ENCODE data around the gene DCAF6. TPM values are rescaled to one million over a fixed set of nuclear protein-coding genes. Genes with fewer than 3 reads are reported as not detected.
A peak's percentile ranks its signal among the peaks of the same experiment; 100 is the strongest.

DCAF6 gene
- total RNA-seq, 4 donors from 2014 or later = 38.2 to 90.3 (median 54.8) TPM

- no peak overlapping the region for H3K4me3 ChIP-seq
- H3K9me3 ChIP-seq = no peaks in the 10 kb centered on the region
- H3K4me1 ChIP-seq = peaks cover 25% of the 10 kb centered on the region
- TF ChIP-seq POLR2AphosphoS5 (IDR thresholded peaks at IDR 0.05) = no peak
- TF ChIP-seq, protein P1, sequence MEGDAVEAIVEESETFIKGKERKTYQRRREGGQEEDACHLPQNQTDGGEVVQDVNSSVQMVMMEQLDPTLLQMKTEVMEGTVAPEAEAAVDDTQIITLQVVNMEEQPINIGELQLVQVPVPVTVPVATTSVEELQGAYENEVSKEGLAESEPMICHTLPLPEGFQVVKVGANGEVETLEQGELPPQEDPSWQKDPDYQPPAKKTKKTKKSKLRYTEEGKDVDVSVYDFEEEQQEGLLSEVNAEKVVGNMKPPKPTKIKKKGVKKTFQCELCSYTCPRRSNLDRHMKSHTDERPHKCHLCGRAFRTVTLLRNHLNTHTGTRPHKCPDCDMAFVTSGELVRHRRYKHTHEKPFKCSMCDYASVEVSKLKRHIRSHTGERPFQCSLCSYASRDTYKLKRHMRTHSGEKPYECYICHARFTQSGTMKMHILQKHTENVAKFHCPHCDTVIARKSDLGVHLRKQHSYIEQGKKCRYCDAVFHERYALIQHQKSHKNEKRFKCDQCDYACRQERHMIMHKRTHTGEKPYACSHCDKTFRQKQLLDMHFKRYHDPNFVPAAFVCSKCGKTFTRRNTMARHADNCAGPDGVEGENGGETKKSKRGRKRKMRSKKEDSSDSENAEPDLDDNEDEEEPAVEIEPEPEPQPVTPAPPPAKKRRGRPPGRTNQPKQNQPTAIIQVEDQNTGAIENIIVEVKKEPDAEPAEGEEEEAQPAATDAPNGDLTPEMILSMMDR (IDR thresholded peaks at IDR 0.05) = peak; percentile 37 to 90
- H3K27ac ChIP-seq = peak overlapping the region; percentile 61
- 56% methylated on average over 8 of the region's 8 CpGs for WGBS
- no peak for DNase-seq (ENCODE audit: low spot score in 2 of 2)
- peaks cover 21% of the 10 kb centered on the region for H3K36me3 ChIP-seq
- no peaks in the 10 kb centered on the region for H3K27me3 ChIP-seq
Observed at GRCh38 chr1:168082008-168082876, 145.8 kb downstream of the DCAF6 start.

GRCh38 chr1:168083456-168084325 lies 147.2 kb downstream of the DCAF6 start:
- H3K4me3 ChIP-seq = no peak overlapping the region
- peaks cover 7% of the 10 kb centered on the region for H3K36me3 ChIP-seq
- H3K9me3 ChIP-seq = no peaks in the 10 kb centered on the region
- WGBS = 92% methylated on average over 7 of the region's 7 CpGs
- TF ChIP-seq, protein P1 (IDR thresholded peaks at IDR 0.05) = no peak
- TF ChIP-seq POLR2A (IDR thresholded peaks at IDR 0.05) (no peak), POLR2AphosphoS5 (IDR thresholded peaks at IDR 0.05) (no peak), EP300 (IDR thresholded peaks at IDR 0.05) (no peak)
- H3K27ac ChIP-seq = no peak overlapping the region
- H3K27me3 ChIP-seq = no peaks in the 10 kb centered on the region
- peaks cover 25% of the 10 kb centered on the region for H3K4me1 ChIP-seq
- no peak for DNase-seq (ENCODE audit: low spot score in 2 of 2)

- Histone ChIP-seq H3K4me3 (peak overlapping the region; percentile 7), H3K9me3 (no peaks in the 10 kb centered on the region), H3K27me3 (no peaks in the 10 kb centered on the region), H3K36me3 (peaks cover 8% of the 10 kb centered on the region), H3K27ac (peak overlapping the region; percentile 48), H3K4me1 (peaks cover 28% of the 10 kb centered on the region)
- no peak for DNase-seq (ENCODE audit: low spot score in 2 of 2)
- TF ChIP-seq POLR2A (IDR thresholded peaks at IDR 0.05) = no peak
- TF ChIP-seq, protein P1 (IDR thresholded peaks at IDR 0.05) = peak; percentile 48 to 87
- 49% methylated on average over 13 of the region's 13 CpGs for WGBS
Observed at GRCh38 chr1:168084396-168085231, 148.1 kb downstream of the DCAF6 start.

DNA sequence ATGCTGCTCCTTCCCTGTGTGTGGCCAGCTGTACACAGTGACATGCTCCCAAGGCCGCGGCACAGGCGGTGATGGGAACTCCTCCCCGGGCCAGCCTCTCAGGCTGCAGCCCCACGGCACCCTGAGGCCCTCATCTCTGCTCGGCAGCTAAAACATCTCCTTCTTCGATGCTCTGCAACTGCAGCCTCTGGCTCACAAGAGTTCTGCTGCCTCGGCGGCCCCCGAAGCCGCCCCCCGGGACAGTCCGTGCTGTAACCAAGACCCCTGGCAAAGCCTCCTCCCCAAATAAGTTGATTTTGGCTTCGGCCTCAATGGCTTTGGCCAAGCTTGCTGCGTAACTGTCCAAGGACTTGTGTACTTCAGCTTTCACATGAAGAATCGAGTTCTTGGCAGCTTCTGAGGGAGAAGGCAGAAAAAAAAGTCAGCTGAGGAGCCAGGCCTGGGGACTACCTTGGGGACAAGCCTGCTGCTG lies 149.0 kb downstream of the DCAF6 start:
- H3K36me3 ChIP-seq = peaks cover 8% of the 10 kb centered on the region
- TF ChIP-seq POLR2A (IDR thresholded peaks at IDR 0.05) (no peak), EP300 (IDR thresholded peaks at IDR 0.05) (no peak), POLR2AphosphoS5 (IDR thresholded peaks at IDR 0.05) (no peak)
- TF ChIP-seq, protein P1 (IDR thresholded peaks at IDR 0.05) = no peak
- H3K4me1 ChIP-seq = peaks cover 28% of the 10 kb centered on the region
- H3K27ac ChIP-seq = peak overlapping the region; percentile 48
- no peak overlapping the region for H3K4me3 ChIP-seq
- no peaks in the 10 kb centered on the region for H3K27me3 ChIP-seq
- WGBS = 65% methylated on average over 15 of the region's 16 CpGs
- no peaks in the 10 kb centered on the region for H3K9me3 ChIP-seq
- DNase-seq (ENCODE audit: low spot score in 2 of 2) = no peak
